H1 (cell line): ENCODE data around the gene TMEM165.

ENCODE experiments used
- ATF2 ChIP-seq: IDR thresholded peaks from 2 replicates; pipeline ENCODE4 v1.6.1; 2012; ENCODE audit warnings: low read length, inconsistent platforms
- ATF3 ChIP-seq: IDR thresholded peaks from 2 replicates; pipeline ENCODE4 v1.6.1; 2011; ENCODE audit warnings: low read depth, mild to moderate bottlenecking, low read length; ENCODE audit not compliant: insufficient read depth
- BACH1 ChIP-seq: IDR thresholded peaks from 2 replicates; pipeline ENCODE4 v1.6.1; 2012; ENCODE audit warnings: low read length, improper control_type of control experiment
- CTCF ChIP-seq, 3 experiments: IDR thresholded peaks; 1 replicate in 2 of 3; 2 replicates in 1 of 3; pipeline versions ENCODE4 v1.5.1 to v1.6.1; 2011; ENCODE audit warnings: low read length in 3 of 3, mild to moderate bottlenecking in 3 of 3, inconsistent platforms in 2 of 3, low read depth in 1 of 3, moderate library complexity in 1 of 3; ENCODE audit not compliant: insufficient read depth in 1 of 3; ENCODE audit errors: control extremely low read depth in 1 of 3
- E2F6 ChIP-seq: IDR thresholded peaks from 2 replicates; pipeline ENCODE4 v1.6.1; 2012; ENCODE audit warnings: inconsistent platforms
- EGR1 ChIP-seq: IDR thresholded peaks from 2 replicates; pipeline ENCODE4 v1.6.1; 2011; ENCODE audit warnings: low read depth, low read length, borderline replicate concordance
- EZH2 ChIP-seq: fragments of 200-600 bp; sonication (generic); IDR thresholded peaks from 2 replicates; pipeline ENCODE4 v1.7.1; 2012; ENCODE audit warnings: low read depth, mild to moderate bottlenecking, moderate library complexity, low read length, inconsistent platforms; ENCODE audit not compliant: severe bottlenecking
- MAFK ChIP-seq: IDR thresholded peaks from 2 replicates; pipeline ENCODE4 v1.6.1; 2012; ENCODE audit warnings: low read depth, mild to moderate bottlenecking, improper control_type of control experiment, low read length
- POLR2A ChIP-seq, 2 experiments: IDR thresholded peaks; 1 replicate in 1 of 2; 2 replicates in 1 of 2; pipeline ENCODE4 v1.6.1; 2011; ENCODE audit warnings: low read depth in 2 of 2, low read length in 2 of 2, mild to moderate bottlenecking in 2 of 2; ENCODE audit errors: control extremely low read depth in 1 of 2
- RAD21 ChIP-seq, 2 experiments: IDR thresholded peaks in 1 of 2; conservative IDR thresholded peaks in 1 of 2; 2 replicates each; pipeline ENCODE4 v1.6.1; 2011; ENCODE audit warnings: low read depth in 2 of 2, low read length in 2 of 2, improper control_type of control experiment in 1 of 2, inconsistent platforms in 1 of 2, mild to moderate bottlenecking in 1 of 2, moderate library complexity in 1 of 2
- RBBP5 ChIP-seq: IDR thresholded peaks from 2 replicates; pipeline ENCODE4 v1.7.1; 2012; ENCODE audit warnings: low read depth, mild to moderate bottlenecking, inconsistent platforms, low read length, moderate library complexity, borderline replicate concordance
- SIN3A ChIP-seq, 2 experiments: IDR thresholded peaks in 1 of 2; conservative IDR thresholded peaks in 1 of 2; 2 replicates each; pipeline ENCODE4 v1.6.1; 2011 to 2012; ENCODE audit warnings: low read length in 2 of 2, improper control_type of control experiment in 1 of 2, low read depth in 1 of 2, mild to moderate bottlenecking in 1 of 2
- USF2 ChIP-seq: IDR thresholded peaks from 2 replicates; pipeline ENCODE4 v1.6.1; 2011; ENCODE audit warnings: low read length, improper control_type of control experiment

- TF ChIP-seq MAFK (no peak), EGR1 (no peak), RBBP5 (no peak), CTCF (IDR thresholded peaks at IDR 0.05; ENCODE audit: control extremely low read depth in 1 of 3, insufficient read depth in 1 of 3, low read depth in 1 of 3, low read length in 3 of 3) (no peak), ATF3 (no peak), E2F6 (no peak), BACH1 (no peak), USF2 (no peak), EZH2 (no peak), POLR2A (IDR thresholded peaks at IDR 0.05; ENCODE audit: control extremely low read depth in 1 of 2, low read depth in 2 of 2, low read length in 2 of 2) (no peak), ATF2 (no peak), RAD21 (IDR thresholded peaks at IDR 0.05 in 1 of 2, conservative IDR thresholded peaks at IDR 0.05 in 1 of 2; ENCODE audit: low read depth in 2 of 2, low read length in 2 of 2) (no peak), SIN3A (conservative IDR thresholded peaks at IDR 0.05 in 1 of 2, IDR thresholded peaks at IDR 0.05 in 1 of 2; ENCODE audit: low read depth in 1 of 2, low read length in 2 of 2) (no peak)
These were observed 62.4 kb downstream of the TMEM165 start for GRCh38 chr4:55458164-55458563.
